Gastroesophageal sphincter (tissue), 4 donors: Measurements from ENCODE around the gene SPSB4. TPM values are rescaled to one million over a fixed set of nuclear protein-coding genes. Genes with fewer than 3 reads are reported as not detected.

Source experiments
- ATAC-seq: fragments of 150-250 bp; one replicate; pipeline ENCODE4 v1.9.1; 2016; ENCODE audit warnings: mild to moderate bottlenecking, moderate library complexity
- H3K27ac ChIP-seq, 4 donors: fragments of 200-600 bp; sonication (generic) in 3 of 4; 1 replicate in 3 of 4; 2 replicates in 1 of 4; pipeline ENCODE4 v1.5.1; 2016 to 2019
- H3K27me3 ChIP-seq: fragments of 200-600 bp; sonication (generic); one replicate; pipeline ENCODE4 v1.5.1; 2019
- H3K36me3 ChIP-seq, 2 donors: fragments of 200-600 bp; sonication (generic); one replicate each; pipeline ENCODE4 v1.5.1; 2019; ENCODE audit warnings: control low read depth in 1 of 2
- H3K4me1 ChIP-seq, 3 donors: fragments of 200-600 bp; sonication (generic); 1 replicate in 2 of 3; 2 replicates in 1 of 3; pipeline ENCODE4 v1.5.1; 2016 to 2019; ENCODE audit warnings: control low read depth in 2 of 3
- H3K4me3 ChIP-seq, 2 donors: fragments of 200-600 bp; sonication (generic); one replicate each; pipeline ENCODE4 v1.5.1; 2019; ENCODE audit warnings: mild to moderate bottlenecking in 1 of 2, moderate library complexity in 1 of 2
- H3K9me3 ChIP-seq, 3 donors: fragments of 200-600 bp; sonication (generic); one replicate each; pipeline ENCODE4 v1.5.1; 2017 to 2019; ENCODE audit warnings: control low read depth in 2 of 3
- CTCF ChIP-seq, 4 experiments: fragments of 200-600 bp in 2 of 4; fragments of 450-650 bp in 2 of 4; sonication (generic) in 1 of 4; IDR thresholded peaks; one replicate each; pipeline ENCODE4 v1.5.1; 2017 to 2019; ENCODE audit warnings: antibody characterized with exemption in 4 of 4, mild to moderate bottlenecking in 2 of 4, moderate library complexity in 2 of 4
- EP300 ChIP-seq: sonication (generic); formaldehyde crosslinking; IDR thresholded peaks from one replicate; pipeline ENCODE4 v1.6.1; 2017; ENCODE audit warnings: antibody characterized with exemption, mild to moderate bottlenecking
- POLR2A ChIP-seq, 2 donors: fragments of 450-650 bp; IDR thresholded peaks; one replicate each; pipeline ENCODE4 v1.6.1; 2017; ENCODE audit warnings: antibody characterized with exemption in 2 of 2, mild to moderate bottlenecking in 2 of 2, moderate library complexity in 1 of 2
- POLR2AphosphoS5 ChIP-seq: sonication (generic); formaldehyde crosslinking; IDR thresholded peaks from one replicate; pipeline ENCODE4 v1.6.1; 2017; ENCODE audit warnings: antibody characterized with exemption
- WGBS, 2 donors: methylation state at CpG; one replicate each; pipeline ENCODE4 v1.1.5; 2018; ENCODE audit warnings: low coverage in 1 of 2; 5-methylcytosine and 5-hydroxymethylcytosine counted together
- total RNA-seq, 4 donors: library from RNA; depleted of rRNA; stranded (reverse); fragments of >200 nt; gene quantifications; one replicate each; pipeline ENCODE4 v1.1.0, GENCODE V29; 2016

SPSB4 gene
- total RNA-seq, 4 donors from 2014 or later = 0.22 to 3.4 (median 1.2) TPM

DNA sequence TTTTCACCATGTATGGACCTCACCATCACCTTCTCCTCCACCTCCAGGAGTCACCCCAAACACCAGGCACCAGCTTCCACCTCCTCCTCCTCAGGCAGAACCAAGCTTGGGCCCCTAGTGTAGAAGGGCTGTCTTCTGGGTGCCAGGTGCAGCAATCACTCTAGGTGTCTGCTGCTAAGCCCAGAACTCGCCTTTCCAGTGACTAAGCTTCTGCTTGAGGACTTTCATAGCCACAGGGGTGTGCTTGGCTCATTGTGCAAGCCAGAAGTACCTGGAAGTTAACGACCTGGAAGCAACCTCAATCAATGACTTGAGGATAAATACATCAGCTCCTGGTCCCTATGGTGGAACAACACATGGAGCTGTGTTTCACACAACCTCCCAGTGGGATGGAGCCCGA, 130.7 kb downstream of the SPSB4 start:
- Histone ChIP-seq H3K9me3 (no peaks in the 10 kb centered on the region), H3K27me3 (no peaks in the 10 kb centered on the region), H3K36me3 (no peaks in the 10 kb centered on the region), H3K27ac (no peak overlapping the region), H3K4me1 (no peaks in the 10 kb centered on the region), H3K4me3 (no peak overlapping the region)
- ATAC-seq = no peak
- no CpG with 5 or more reads among the region's 3 CpGs for WGBS, 2 donors
- TF ChIP-seq EP300 (no peak), CTCF (IDR thresholded peaks at IDR 0.05) (no peak), POLR2A (IDR thresholded peaks at IDR 0.05) (no peak), POLR2AphosphoS5 (no peak)

- 8 to 18% methylated on average over 2 of the region's 2 CpGs for WGBS, 2 donors
- Histone ChIP-seq H3K36me3 (no peaks in the 10 kb centered on the region), H3K27ac (no peak overlapping the region), H3K27me3 (no peaks in the 10 kb centered on the region), H3K4me1 (no peaks in the 10 kb centered on the region), H3K9me3 (no peaks in the 10 kb centered on the region), H3K4me3 (no peak overlapping the region)
- ATAC-seq = no peak
- TF ChIP-seq EP300 (no peak), CTCF (IDR thresholded peaks at IDR 0.05) (no peak), POLR2A (IDR thresholded peaks at IDR 0.05) (no peak), POLR2AphosphoS5 (no peak)
Measured at GRCh38 chr3:141183606-141184005, 132.5 kb downstream of the SPSB4 start.

- Histone ChIP-seq H3K4me3 (no peak overlapping the region), H3K36me3 (no peaks in the 10 kb centered on the region), H3K4me1 (no peaks in the 10 kb centered on the region), H3K9me3 (no peaks in the 10 kb centered on the region), H3K27me3 (no peaks in the 10 kb centered on the region), H3K27ac (no peak overlapping the region)
- no peak for TF ChIP-seq CTCF (IDR thresholded peaks at IDR 0.05)
- no peak for TF ChIP-seq EP300
- TF ChIP-seq POLR2A (IDR thresholded peaks at IDR 0.05) = no peak
- TF ChIP-seq POLR2AphosphoS5 = no peak
- ATAC-seq = no peak
- 69 to 100% methylated on average over 1 to 4 of the region's 4 CpGs for WGBS, 2 donors
Measured at GRCh38 chr3:141184430-141184829, 133.3 kb downstream of the SPSB4 start.

DNA sequence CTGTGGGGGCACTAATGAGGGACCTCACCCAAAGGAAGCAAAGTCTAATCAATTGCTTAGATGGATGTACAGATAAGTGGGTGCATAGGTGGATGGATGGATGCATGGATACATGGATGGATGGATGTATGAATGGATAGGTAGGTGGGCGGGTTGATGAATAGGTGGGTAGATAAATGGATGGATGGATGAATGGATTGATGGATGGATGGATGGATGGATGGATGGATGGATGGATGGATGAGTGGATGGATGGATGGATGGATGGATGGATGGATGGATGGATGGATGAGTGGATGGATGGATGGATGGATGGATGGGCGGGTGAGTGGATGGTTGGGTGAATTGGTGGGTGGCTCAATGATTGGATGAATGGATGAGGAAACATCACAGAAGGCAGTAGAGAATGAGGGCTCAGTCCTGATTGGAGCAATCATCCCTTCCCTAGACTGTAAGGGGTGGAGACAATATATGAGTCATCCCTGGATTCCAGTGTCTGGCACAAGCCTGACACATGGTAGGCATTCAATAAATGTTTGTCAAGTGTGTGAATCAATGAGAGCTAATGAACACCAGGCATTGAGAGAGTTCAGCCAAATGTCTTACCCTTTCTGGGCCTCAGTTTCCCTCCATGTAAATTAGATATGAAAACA, 140.1 kb downstream of the SPSB4 start:
- 40 to 50% methylated on average over 2 of the region's 2 CpGs for WGBS, 2 donors
- H3K27ac ChIP-seq = no peak overlapping the region
- H3K9me3 ChIP-seq = no peaks in the 10 kb centered on the region
- no peak for ATAC-seq
- H3K4me3 ChIP-seq = no peak overlapping the region
- H3K4me1 ChIP-seq = no peaks in the 10 kb centered on the region
- TF ChIP-seq EP300 = no peak
- no peak for TF ChIP-seq POLR2A (IDR thresholded peaks at IDR 0.05)
- no peak for TF ChIP-seq CTCF (IDR thresholded peaks at IDR 0.05)
- TF ChIP-seq POLR2AphosphoS5 = no peak
- H3K36me3 ChIP-seq = no peaks in the 10 kb centered on the region
- peaks cover 16% of the 10 kb centered on the region for H3K27me3 ChIP-seq

- no peak overlapping the region for H3K4me3 ChIP-seq
- H3K27me3 ChIP-seq = peaks cover 16% of the 10 kb centered on the region
- H3K9me3 ChIP-seq = no peaks in the 10 kb centered on the region
- no peaks in the 10 kb centered on the region for H3K4me1 ChIP-seq
- TF ChIP-seq POLR2AphosphoS5 = no peak
- TF ChIP-seq EP300 = no peak
- TF ChIP-seq POLR2A (IDR thresholded peaks at IDR 0.05) = no peak
- TF ChIP-seq CTCF (IDR thresholded peaks at IDR 0.05) = peak; percentile 95 to 100 (median 98)
- WGBS, 2 donors = 9 to 15% methylated on average over 7 to 8 of the region's 11 CpGs
- ATAC-seq = peak; percentile 96
- H3K27ac ChIP-seq = no peak overlapping the region
- H3K36me3 ChIP-seq = no peaks in the 10 kb centered on the region
Measured at GRCh38 chr3:141192345-141192744, 141.2 kb downstream of the SPSB4 start.
